Measurements from ENCODE around the gene CD109.
"Not testable (repeated sequence)": the region's sequence is repeated elsewhere in the genome, so short reads cannot be mapped to it uniquely, and the experiment has no call there.

CD109 gene

DNA sequence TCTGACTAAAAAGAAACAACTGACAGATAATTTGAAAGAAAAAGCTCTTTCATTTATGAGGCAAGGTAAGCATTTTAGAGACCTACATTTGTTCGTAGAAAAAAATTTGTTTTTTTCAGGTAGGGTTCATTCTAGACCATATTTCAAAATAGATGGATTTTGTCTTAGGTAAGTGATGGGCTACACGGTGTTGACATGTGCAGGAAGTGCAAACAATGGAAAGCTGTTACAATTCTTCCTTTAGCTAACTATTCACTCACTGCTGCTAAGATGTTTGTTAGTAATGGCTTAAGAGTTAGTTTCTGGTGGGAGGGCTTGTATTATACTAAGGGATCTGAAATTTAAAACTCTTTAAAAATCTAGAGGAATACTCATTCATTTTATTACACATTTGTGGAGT lies 96.7 kb downstream of the CD109 start:
- FAIRE-seq: no peak

- no peak for FAIRE-seq
Observed at GRCh38 chr6:73796881-73797280, 100.9 kb downstream of the CD109 start.

DNA sequence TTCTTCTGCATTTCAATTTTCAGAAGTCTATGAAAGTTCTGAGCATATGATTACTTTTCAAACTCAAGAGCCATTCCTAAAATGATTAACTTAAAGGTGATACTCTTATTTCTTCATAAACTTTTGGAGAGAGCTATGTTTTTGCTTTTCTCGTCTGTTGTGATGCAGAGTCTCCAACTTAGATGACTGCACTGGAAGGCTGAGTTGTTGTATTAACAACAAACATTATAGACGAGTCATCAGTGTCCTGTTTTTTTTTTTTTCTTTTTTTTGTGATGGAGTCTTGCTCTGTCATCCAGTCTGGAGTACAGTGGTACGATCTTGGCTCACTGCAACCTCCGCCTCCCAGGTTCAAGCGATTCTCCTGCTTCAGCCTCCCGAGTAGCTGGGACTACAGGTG lies 101.9 kb downstream of the CD109 start:
- no peak for FAIRE-seq

DNA sequence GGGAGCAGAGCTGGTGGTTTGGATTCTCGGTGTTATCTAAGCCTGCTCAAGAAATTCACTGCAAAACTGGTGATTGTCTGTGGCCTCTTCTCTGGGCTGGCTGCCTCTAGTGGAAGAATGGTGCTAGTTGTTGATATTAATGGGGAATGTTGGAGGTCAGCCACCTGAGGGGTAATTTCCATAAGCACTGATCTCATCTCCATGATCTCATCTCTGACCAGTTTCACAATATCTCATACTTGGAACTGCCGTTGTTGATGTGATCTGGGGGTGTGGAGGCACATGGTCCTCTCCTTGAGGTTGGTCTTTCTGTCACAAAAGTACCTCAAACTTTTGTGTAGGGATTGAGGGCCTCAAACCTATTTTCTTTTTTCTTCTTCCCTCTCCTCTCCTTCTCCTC lies 102.6 kb downstream of the CD109 start:
- FAIRE-seq: no peak

- FAIRE-seq: no peak
Observed at GRCh38 chr6:73800997-73801396, 105.0 kb downstream of the CD109 start.

GRCh38 chr6:73801652-73802268 lies 105.8 kb downstream of the CD109 start:
- no peak for FAIRE-seq

GRCh38 chr6:73802366-73802765 lies 106.4 kb downstream of the CD109 start:
- FAIRE-seq: no peak

DNA sequence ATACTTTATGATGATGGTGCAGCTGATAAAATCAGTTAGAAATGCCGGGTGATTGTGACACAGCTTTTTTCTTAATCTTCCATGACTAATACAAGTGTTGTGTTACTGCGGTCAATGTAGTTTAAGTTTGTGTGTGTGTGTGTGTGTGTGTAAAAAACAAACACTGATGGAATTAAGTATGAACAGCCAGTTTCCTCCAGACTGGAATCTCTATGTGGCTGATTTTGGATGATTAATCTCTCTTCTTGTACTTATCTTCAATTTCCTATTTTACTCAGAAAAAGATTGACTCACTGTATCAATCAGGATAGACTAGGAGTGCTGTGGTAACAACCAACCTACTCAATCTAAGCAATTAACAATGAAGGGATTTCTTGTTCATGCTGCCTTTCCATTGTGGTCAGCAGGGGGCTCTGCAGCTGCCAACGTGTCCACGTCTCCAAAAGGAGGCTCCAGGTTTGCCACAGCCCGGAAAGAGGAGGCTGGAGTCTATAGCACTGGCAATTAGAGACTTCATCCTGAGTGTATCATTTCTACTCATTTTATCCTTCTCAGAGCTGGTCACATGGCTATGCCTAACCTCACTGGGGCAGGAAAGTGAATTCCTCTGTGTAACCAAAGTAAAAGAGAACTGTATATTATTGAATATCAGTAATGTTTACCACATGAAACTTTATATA lies 107.7 kb downstream of the CD109 start:
- no peak for FAIRE-seq

DNA sequence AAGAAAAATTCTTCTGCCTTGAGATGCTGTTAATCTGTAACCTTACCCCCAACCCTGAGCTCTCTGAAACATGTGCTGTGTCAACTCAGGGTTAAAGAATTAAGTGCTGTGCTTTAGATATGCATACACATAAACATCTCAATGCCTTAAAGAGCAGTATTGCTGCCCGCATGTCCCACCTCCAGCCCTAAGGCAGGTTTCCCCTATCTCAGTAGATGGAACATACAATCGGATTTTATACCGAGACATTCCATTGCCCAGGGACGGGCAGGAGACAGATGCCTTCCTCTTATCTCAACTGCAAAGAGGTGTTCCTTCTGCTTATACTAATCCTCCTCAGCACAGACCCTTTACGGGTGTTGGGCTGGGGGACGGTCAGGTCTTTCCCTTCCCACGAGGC lies 109.2 kb downstream of the CD109 start:
- FAIRE-seq: not testable (repeated sequence)

- FAIRE-seq: not testable (repeated sequence)
Observed at GRCh38 chr6:73805982-73806381, 110.0 kb downstream of the CD109 start.

GRCh38 chr6:73811706-73812105 lies 115.7 kb downstream of the CD109 start:
- FAIRE-seq: no peak

GRCh38 chr6:73817253-73817652 lies 121.2 kb downstream of the CD109 start:
- FAIRE-seq: no peak

DNA sequence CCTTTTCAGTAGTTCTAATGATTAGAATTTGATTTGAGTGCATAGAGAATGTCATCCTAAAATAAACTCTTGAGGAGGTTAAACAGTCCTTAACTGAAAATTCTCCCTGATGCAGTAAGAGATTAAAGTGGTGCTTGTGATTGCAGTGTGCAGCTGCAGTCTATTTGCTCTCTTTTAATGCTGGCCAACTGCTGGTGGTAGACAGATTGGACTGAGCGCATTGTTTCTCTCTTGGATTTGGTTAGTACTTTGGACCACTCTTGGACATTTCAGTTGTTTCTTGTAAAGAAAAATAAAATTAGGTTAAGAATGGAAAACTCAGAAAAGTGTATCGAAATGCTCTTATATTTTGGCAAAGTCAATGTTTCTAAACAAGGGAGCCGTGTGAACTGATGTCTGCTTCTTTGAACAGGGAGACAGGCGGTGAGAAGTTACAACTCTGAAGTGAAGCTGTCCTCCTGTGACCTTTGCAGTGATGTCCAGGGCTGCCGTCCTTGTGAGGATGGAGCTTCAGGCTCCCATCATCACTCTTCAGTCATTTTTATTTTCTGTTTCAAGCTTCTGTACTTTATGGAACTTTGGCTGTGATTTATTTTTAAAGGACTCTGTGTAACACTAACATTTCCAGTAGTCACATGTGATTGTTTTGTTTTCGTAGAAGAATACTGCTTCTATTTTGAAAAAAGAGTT lies 127.2 kb downstream of the CD109 start:
- FAIRE-seq: no peak

DNA sequence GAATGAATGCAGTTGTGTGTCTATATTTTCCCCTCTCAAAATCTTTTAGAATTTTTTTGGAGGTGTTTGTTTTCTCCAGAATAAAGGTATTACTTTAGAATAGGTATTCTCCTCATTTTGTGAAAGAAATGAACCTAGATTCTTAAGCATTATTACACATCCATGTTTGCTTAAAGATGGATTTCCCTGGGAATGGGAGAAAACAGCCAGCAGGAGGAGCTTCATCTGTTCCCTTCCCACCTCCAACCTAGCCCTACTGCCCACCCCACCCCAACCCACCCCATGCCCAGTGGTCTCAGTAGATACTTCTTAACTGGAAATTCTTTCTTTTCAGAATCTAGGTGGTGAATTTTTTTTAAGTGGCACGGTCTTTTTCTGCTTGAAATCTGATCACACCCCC lies 127.8 kb downstream of the CD109 start:
- FAIRE-seq: no peak

GRCh38 chr6:73826571-73826970 lies 130.6 kb downstream of the CD109 start:
- peak; percentile 23 for FAIRE-seq

- no peak for FAIRE-seq
Observed at GRCh38 chr6:73830119-73830518, 134.1 kb downstream of the CD109 start.

DNA sequence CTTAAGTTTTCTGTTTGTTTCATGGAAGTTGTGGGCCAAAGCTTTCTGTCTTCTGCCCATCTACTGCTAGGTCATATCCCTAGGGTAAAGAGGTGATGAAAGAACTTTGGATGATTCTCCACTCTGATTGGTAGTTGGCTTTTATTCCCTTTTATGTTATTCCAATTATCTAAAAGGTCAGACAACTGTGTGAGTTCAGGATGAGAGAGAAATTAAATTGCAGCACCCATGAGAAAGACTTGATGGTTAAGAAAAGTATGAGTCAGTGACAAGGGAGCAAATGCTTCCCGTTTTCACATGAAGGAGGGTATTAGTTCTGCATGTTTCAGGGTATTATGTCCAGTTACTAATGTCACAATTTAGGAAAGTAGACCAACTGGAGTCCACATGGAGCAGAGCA lies 136.3 kb downstream of the CD109 start:
- FAIRE-seq: no peak

DNA sequence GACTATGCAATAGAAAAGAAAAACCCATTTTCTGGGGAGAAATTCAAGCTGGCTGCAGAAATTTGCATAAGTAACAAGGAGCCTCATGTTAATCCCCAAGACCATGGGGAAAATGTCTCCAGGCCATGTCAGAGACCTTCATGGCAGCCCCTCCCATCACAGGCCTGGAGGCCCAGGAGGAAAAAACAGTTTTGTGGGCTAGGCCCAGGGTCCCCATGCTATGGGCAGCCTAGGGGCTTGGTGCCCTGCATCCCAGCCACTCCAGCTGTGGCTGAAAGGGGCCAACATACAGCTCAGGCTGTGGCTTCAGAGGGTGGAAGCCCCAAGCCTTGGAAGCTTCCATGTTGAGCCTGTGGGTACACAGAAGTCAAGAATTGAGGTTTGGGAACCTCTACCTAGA lies 148.7 kb downstream of the CD109 start:
- FAIRE-seq: not testable (repeated sequence)

- not testable (repeated sequence) for FAIRE-seq
Observed at GRCh38 chr6:73851048-73851447, 155.0 kb downstream of the CD109 start.

DNA sequence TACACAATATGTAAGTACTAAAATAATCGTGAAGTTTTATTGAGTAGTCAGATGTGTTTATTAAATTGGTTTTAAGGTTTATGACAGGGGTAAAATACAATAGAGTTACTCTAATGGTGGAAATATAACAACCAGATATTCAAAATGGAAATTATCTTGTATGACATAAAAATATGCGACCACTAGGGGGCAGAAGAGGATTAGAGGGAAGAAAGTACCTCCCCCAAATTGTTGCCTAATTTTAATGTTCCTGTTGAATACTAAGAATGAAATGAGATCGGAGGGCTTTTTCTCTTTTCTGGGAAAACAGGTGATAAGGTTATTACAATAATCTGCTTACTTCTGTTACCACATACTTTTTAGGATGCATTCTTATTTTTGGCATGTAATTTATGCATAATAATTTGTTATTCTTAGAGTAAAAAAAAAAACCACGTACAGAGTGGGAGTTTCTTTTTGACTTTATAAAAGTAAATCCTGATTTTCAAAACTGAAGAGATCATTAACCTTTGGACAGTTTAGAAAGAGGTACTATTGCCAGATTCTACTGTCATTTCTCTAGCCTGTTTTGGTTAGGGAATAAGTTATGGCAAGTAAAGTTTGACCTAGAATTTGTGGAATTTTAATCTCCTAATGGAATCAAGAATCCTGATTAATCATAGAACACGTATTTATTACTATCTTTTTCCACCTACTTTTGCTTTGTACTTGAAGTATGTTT lies 159.2 kb downstream of the CD109 start:
- FAIRE-seq: peak; percentile 87

DNA sequence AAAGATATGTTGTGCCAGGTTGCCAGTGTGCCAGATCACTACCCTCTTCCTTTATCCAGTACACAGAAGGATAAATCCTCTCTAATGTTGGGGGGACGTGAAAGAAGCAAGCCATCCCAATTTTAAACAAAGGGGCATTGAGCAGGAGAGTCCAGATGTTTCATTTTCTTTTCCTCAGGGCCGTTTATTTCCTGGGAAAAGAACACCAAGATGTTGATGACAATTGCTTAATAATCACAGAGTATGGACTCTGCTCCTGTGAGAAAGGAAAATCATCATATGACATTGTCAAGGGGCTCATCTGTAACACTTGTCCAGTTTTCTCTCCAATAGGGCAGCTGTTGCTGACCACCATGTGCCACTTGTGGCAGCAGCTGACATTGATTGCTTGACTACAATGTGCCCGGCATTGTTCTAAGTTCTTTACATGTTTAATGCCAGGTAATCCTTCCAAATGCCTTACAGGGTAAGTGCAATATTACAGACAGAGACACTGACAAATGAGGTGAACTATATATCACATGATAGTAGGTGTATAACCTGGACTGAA lies 161.4 kb downstream of the CD109 start:
- FAIRE-seq: no peak

GRCh38 chr6:73858376-73858775 lies 162.4 kb downstream of the CD109 start:
- FAIRE-seq: no peak

- no peak for FAIRE-seq
Observed at GRCh38 chr6:73860303-73860702, 164.3 kb downstream of the CD109 start.

Measured in TTC549 (cell line).